ENCODE data around the gene ECE1.

ECE1 gene

GRCh38 chr1:21313203-21313885, 23.1 kb upstream of the ECE1 start:
- H3K36me3 ChIP-seq (ENCODE audit: insufficient read depth, low read length): no peaks in the 10 kb centered on the region
- no peaks in the 10 kb centered on the region for H3K9me3 ChIP-seq (ENCODE audit: insufficient read depth, low read length, severe bottlenecking)
- TF ChIP-seq EZH2 (IDR thresholded peaks at IDR 0.05; ENCODE audit: borderline replicate concordance, low read depth, low read length, severe bottlenecking) (no peak), CTCF (IDR thresholded peaks at IDR 0.05; ENCODE audit: borderline replicate concordance, extremely low read depth, low read length, poor library complexity, severe bottlenecking) (no peak)
- no peak overlapping the region for H3K27ac ChIP-seq (ENCODE audit: low read length)
- no peaks in the 10 kb centered on the region for H3K79me2 ChIP-seq (ENCODE audit: insufficient read depth, low read length)
- H4K20me1 ChIP-seq (ENCODE audit: insufficient read depth, low read length): peaks cover 54% of the 10 kb centered on the region
- H3K9ac ChIP-seq (ENCODE audit: low read depth, low read length): no peak overlapping the region
- DNase-seq: no peak
- no peak overlapping the region for H2AFZ ChIP-seq (ENCODE audit: low read depth, low read length)
- ATAC-seq (ENCODE audit: insufficient read depth, low read depth): no peak
- H3K4me1 ChIP-seq (ENCODE audit: insufficient read depth, low read length): no peaks in the 10 kb centered on the region
- H3K4me2 ChIP-seq (ENCODE audit: insufficient read depth, low read length): no peak overlapping the region
- H3K4me3 ChIP-seq (ENCODE audit: low read depth in 1 of 2, low read length in 2 of 2): no peak overlapping the region
- H3K27me3 ChIP-seq (ENCODE audit: insufficient read depth, low read length, poor library complexity): no peaks in the 10 kb centered on the region

GRCh38 chr1:21312407-21312992, 22.2 kb upstream of the ECE1 start:
- Histone ChIP-seq H3K9ac (ENCODE audit: low read depth, low read length) (no peak overlapping the region), H3K9me3 (ENCODE audit: insufficient read depth, low read length, severe bottlenecking) (no peaks in the 10 kb centered on the region), H3K79me2 (ENCODE audit: insufficient read depth, low read length) (no peaks in the 10 kb centered on the region), H4K20me1 (ENCODE audit: insufficient read depth, low read length) (peaks cover 56% of the 10 kb centered on the region), H2AFZ (ENCODE audit: low read depth, low read length) (no peak overlapping the region), H3K4me2 (ENCODE audit: insufficient read depth, low read length) (no peak overlapping the region), H3K4me1 (ENCODE audit: insufficient read depth, low read length) (no peaks in the 10 kb centered on the region), H3K27ac (ENCODE audit: low read length) (no peak overlapping the region), H3K27me3 (ENCODE audit: insufficient read depth, low read length, poor library complexity) (no peaks in the 10 kb centered on the region), H3K4me3 (ENCODE audit: low read depth in 1 of 2, low read length in 2 of 2) (no peak overlapping the region), H3K36me3 (ENCODE audit: insufficient read depth, low read length) (no peaks in the 10 kb centered on the region)
- ATAC-seq (ENCODE audit: insufficient read depth, low read depth) (no peak), DNase-seq (no peak)
- TF ChIP-seq CTCF (IDR thresholded peaks at IDR 0.05; ENCODE audit: borderline replicate concordance, extremely low read depth, low read length, poor library complexity, severe bottlenecking): no peak
- no peak for TF ChIP-seq EZH2 (IDR thresholded peaks at IDR 0.05; ENCODE audit: borderline replicate concordance, low read depth, low read length, severe bottlenecking)

- Histone ChIP-seq H3K27me3 (ENCODE audit: insufficient read depth, low read length, poor library complexity) (no peaks in the 10 kb centered on the region), H3K4me1 (ENCODE audit: insufficient read depth, low read length) (no peaks in the 10 kb centered on the region), H3K9me3 (ENCODE audit: insufficient read depth, low read length, severe bottlenecking) (no peaks in the 10 kb centered on the region), H2AFZ (ENCODE audit: low read depth, low read length) (no peak overlapping the region), H4K20me1 (ENCODE audit: insufficient read depth, low read length) (peaks cover 63% of the 10 kb centered on the region), H3K4me2 (ENCODE audit: insufficient read depth, low read length) (no peak overlapping the region), H3K36me3 (ENCODE audit: insufficient read depth, low read length) (no peaks in the 10 kb centered on the region), H3K79me2 (ENCODE audit: insufficient read depth, low read length) (no peaks in the 10 kb centered on the region), H3K27ac (ENCODE audit: low read length) (no peak overlapping the region), H3K4me3 (ENCODE audit: low read depth in 1 of 2, low read length in 2 of 2) (no peak overlapping the region), H3K9ac (ENCODE audit: low read depth, low read length) (no peak overlapping the region)
- no peak for ATAC-seq (ENCODE audit: insufficient read depth, low read depth)
- no peak for DNase-seq
- TF ChIP-seq CTCF (IDR thresholded peaks at IDR 0.05; ENCODE audit: borderline replicate concordance, extremely low read depth, low read length, poor library complexity, severe bottlenecking): no peak
- TF ChIP-seq EZH2 (IDR thresholded peaks at IDR 0.05; ENCODE audit: borderline replicate concordance, low read depth, low read length, severe bottlenecking): no peak
These were observed 20.8 kb upstream of the ECE1 start for GRCh38 chr1:21311016-21311415.

Data from DND-41 (cell line).